OCI-LY3 (cell line): ENCODE measurements around the gene TTLL9.

Experiments
- H2AFZ ChIP-seq: fragments of 200-600, 300-600 bp; shearing (Covaris generic); 2 replicates; pipeline ENCODE4 v1.6.0; 2014; ENCODE audit warnings: antibody characterized with exemption, low read depth, low read length
- H3K27ac ChIP-seq: fragments of 200-600, 300-600 bp; sonication (generic); 2 replicates; pipeline ENCODE4 v1.5.1; 2014; ENCODE audit warnings: mild to moderate bottlenecking, low read length, moderate library complexity, mixed read lengths
- H3K27me3 ChIP-seq: fragments of 200-600, 300-600 bp; sonication (generic); 2 replicates; pipeline ENCODE4 v1.6.1; 2014; ENCODE audit warnings: low read depth, low read length, mixed read lengths
- H3K36me3 ChIP-seq: fragments of 200-600, 300-600 bp; sonication (generic); replicated peaks from 2 replicates; pipeline ENCODE3; 2014; ENCODE audit warnings: low read depth, low read length, mixed read lengths
- H3K4me1 ChIP-seq: fragments of 300-600, 200-600 bp; sonication (generic); 2 replicates; pipeline ENCODE4 v1.6.1; 2014; ENCODE audit warnings: low read length, mixed read lengths
- H3K4me2 ChIP-seq: fragments of 200-600, 300-600 bp; sonication (generic); 2 replicates; pipeline ENCODE4 v1.6.1; 2014; ENCODE audit warnings: low read length, mixed read lengths
- H3K4me3 ChIP-seq: fragments of 300-600, 200-600 bp; sonication (generic); 2 replicates; pipeline ENCODE4 v1.5.1; 2014; ENCODE audit warnings: antibody characterized with exemption, mild to moderate bottlenecking, low read length, moderate library complexity
- H3K79me2 ChIP-seq: fragments of 300-600, 200-600 bp; shearing (Covaris generic); 2 replicates; pipeline ENCODE4 v1.6.1; 2014; ENCODE audit warnings: mild to moderate bottlenecking, low read length, mixed read lengths
- H3K9ac ChIP-seq: fragments of 300-600, 200-600 bp; shearing (Covaris generic); 2 replicates; pipeline ENCODE4 v1.6.0; 2014; ENCODE audit warnings: mild to moderate bottlenecking, low read length, moderate library complexity
- H3K9me3 ChIP-seq: fragments of 200-600, 300-600 bp; shearing (Covaris generic); 2 replicates; pipeline ENCODE4 v1.6.1; 2014; ENCODE audit warnings: low read length, mixed read lengths; ENCODE audit not compliant: insufficient read depth
- H4K20me1 ChIP-seq: fragments of 200-600, 300-600 bp; sonication (generic); 2 replicates; pipeline ENCODE4 v1.6.1; 2016; ENCODE audit warnings: low read length, mixed read lengths; ENCODE audit not compliant: insufficient read depth
- EZH2phosphoT487 ChIP-seq: fragments of 200-600 bp; shearing (Covaris generic); IDR thresholded peaks from 2 replicates; pipeline ENCODE4 v1.6.1; 2018; ENCODE audit warnings: antibody characterized with exemption, mixed run types, low read depth
- TF ChIP-seq, protein P1 (sequence below): fragments of 200-600, 300-600 bp; sonication (generic); IDR thresholded peaks from 2 replicates; pipeline ENCODE4 v1.5.1; 2014; ENCODE audit warnings: antibody characterized with exemption, low read length, low read depth

Gene TTLL9

DNA sequence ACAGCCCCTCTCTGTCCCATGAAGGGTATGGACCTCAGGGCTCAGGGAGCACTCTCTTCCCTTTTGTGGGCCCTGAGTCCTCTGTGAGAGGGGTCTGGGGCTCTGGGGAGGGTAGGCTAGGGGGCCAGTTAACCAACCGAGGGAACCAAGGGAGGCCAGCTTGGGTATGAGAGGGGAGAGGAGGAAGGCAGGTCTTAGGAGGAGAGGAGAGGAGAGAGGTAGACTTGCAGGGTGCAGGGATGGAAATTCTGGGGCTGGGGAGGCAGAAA is 827 bp upstream of the TTLL9 start:
- Histone ChIP-seq H2AFZ (no peak overlapping the region), H3K27ac (peak overlapping the region; percentile 93), H3K27me3 (no peaks in the 10 kb centered on the region), H3K36me3 (peaks cover 28% of the 10 kb centered on the region), H3K9ac (peak overlapping the region; percentile 96), H3K9me3 (no peaks in the 10 kb centered on the region), H4K20me1 (no peaks in the 10 kb centered on the region), H3K79me2 (peaks cover 36% of the 10 kb centered on the region), H3K4me3 (peak overlapping the region; percentile 92), H3K4me2 (peak overlapping the region; percentile 95), H3K4me1 (peaks cover 40% of the 10 kb centered on the region)
- TF ChIP-seq, protein P1, sequence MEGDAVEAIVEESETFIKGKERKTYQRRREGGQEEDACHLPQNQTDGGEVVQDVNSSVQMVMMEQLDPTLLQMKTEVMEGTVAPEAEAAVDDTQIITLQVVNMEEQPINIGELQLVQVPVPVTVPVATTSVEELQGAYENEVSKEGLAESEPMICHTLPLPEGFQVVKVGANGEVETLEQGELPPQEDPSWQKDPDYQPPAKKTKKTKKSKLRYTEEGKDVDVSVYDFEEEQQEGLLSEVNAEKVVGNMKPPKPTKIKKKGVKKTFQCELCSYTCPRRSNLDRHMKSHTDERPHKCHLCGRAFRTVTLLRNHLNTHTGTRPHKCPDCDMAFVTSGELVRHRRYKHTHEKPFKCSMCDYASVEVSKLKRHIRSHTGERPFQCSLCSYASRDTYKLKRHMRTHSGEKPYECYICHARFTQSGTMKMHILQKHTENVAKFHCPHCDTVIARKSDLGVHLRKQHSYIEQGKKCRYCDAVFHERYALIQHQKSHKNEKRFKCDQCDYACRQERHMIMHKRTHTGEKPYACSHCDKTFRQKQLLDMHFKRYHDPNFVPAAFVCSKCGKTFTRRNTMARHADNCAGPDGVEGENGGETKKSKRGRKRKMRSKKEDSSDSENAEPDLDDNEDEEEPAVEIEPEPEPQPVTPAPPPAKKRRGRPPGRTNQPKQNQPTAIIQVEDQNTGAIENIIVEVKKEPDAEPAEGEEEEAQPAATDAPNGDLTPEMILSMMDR, result no peak
- no peak for TF ChIP-seq EZH2phosphoT487

DNA sequence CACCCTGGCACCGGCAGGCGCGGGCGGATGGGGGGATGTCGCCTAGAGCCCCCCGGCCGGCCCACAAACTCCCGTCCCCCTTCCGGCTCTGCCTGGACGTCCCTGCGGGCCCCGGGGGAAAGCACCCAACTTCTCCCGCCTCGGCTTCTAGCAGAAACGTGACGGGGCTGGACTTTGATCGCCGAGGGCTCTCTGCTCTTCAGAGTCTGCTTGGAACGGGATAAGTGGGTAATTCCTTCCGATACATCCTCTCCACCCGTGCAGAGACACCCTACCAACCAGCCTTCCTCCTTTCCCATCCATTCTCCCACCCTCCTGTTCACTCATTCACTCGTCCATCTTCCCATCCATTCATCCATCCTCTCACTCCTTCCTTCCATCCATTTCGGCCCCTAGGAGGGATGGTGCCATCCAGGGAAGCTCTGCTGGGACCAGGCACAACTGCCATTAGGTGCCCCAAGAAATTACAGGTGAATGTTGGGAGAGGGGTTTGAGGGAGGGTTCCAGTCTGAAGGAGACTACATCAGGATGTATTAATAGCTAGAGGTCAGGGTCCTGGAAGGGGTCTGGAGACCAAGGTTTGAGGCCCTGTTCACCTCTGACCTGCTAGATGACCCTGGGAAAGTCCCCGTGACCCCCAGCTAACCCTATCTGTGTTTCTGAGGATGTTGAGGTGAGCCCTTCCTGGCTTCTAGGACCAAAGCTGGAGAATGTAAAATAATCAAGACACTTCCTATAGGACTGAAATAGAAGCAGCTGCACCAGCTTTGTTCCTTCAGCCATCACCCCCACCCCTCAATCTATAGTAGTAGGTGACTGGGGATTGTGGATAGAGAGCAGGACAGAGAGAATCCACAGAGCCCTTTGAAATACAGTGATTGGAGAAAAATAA is 538 bp downstream of the TTLL9 start:
- peak overlapping the region; percentile 92 for H3K4me3 ChIP-seq
- no peak for TF ChIP-seq EZH2phosphoT487
- TF ChIP-seq, protein P1, result no peak
- H3K36me3 ChIP-seq, result peaks cover 14% of the 10 kb centered on the region
- H3K79me2 ChIP-seq, result peaks cover 36% of the 10 kb centered on the region
- H3K9me3 ChIP-seq, result no peaks in the 10 kb centered on the region
- H3K4me2 ChIP-seq, result peak overlapping the region; percentile 95
- H2AFZ ChIP-seq, result peak overlapping the region; percentile 52
- H3K9ac ChIP-seq, result peak overlapping the region; percentile 96
- H3K27me3 ChIP-seq, result no peaks in the 10 kb centered on the region
- peaks cover 43% of the 10 kb centered on the region for H3K4me1 ChIP-seq
- peak overlapping the region; percentile 93 for H3K27ac ChIP-seq
- H4K20me1 ChIP-seq, result no peaks in the 10 kb centered on the region

DNA sequence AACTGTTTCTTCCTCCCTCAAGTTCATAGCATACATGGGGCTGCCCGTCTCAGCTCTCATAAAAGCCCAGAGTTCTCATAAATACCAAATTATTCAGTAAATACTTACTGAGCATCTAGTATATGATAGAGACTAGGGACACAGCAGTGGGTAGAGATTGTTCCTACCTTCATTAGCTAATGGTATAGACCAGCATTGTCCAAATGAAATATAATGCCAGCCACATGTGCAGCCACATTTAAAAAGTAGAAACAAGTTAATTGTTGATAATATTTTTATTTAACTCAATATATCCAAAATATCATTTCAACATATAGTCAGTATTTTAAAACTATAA is 1.2 kb downstream of the TTLL9 start:
- TF ChIP-seq EZH2phosphoT487, result no peak
- TF ChIP-seq, protein P1, result no peak

DNA sequence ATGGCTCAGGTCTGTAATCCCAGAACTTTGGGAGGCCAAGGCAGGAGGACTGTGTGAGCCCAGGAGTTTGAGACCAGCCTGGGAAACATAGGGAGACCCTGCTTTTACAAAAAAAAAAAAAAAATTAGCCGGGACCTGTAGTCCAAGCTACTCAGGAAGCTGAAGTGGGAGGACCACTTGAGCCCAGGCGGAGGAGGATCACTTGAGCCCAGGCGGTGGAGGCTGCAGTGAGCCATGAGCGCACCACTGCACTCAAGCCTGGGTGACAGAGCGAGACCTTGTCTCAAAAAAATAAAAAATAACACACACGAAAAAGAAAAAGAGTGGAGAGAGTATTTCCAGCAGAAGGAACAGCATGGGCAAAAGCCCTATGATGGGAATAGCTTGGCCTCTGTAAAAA is 2.0 kb downstream of the TTLL9 start:
- TF ChIP-seq, protein P1, result no peak
- no peak for TF ChIP-seq EZH2phosphoT487
- H3K4me1 ChIP-seq, result peaks cover 34% of the 10 kb centered on the region
- H3K36me3 ChIP-seq, result peaks cover 5% of the 10 kb centered on the region
- H2AFZ ChIP-seq, result no peak overlapping the region
- no peak overlapping the region for H3K27ac ChIP-seq
- no peak overlapping the region for H3K9ac ChIP-seq
- H3K4me3 ChIP-seq, result no peak overlapping the region
- no peaks in the 10 kb centered on the region for H3K27me3 ChIP-seq
- no peak overlapping the region for H3K4me2 ChIP-seq
- no peaks in the 10 kb centered on the region for H3K9me3 ChIP-seq
- peaks cover 26% of the 10 kb centered on the region for H3K79me2 ChIP-seq
- no peaks in the 10 kb centered on the region for H4K20me1 ChIP-seq

More for the DNA sequence above, 1.2 kb downstream of the TTLL9 start:
- Histone ChIP-seq H3K79me2 (peaks cover 35% of the 10 kb centered on the region), H2AFZ (no peak overlapping the region), H3K9me3 (no peaks in the 10 kb centered on the region), H3K4me3 (peak overlapping the region; percentile 92), H3K4me1 (peaks cover 42% of the 10 kb centered on the region), H4K20me1 (no peaks in the 10 kb centered on the region), H3K36me3 (peaks cover 10% of the 10 kb centered on the region), H3K27me3 (no peaks in the 10 kb centered on the region), H3K4me2 (peak overlapping the region; percentile 95), H3K9ac (peak overlapping the region; percentile 96; the same call in 1 of the 2 replicates), H3K27ac (peak overlapping the region; percentile 93; the same call in 1 of the 2 replicates)
